ENCODE results near the gene KRT75. TPM values are rescaled to one million over a fixed set of nuclear protein-coding genes. Genes with fewer than 3 reads are reported as not detected.

KRT75 gene
- total and polyA plus RNA-seq, 2 of the 13 experiments (the other 11 are each of a cell fraction or from before 2014, with no cell fraction given), result not detected

- peaks cover 6 to 15% of the 10 kb centered on the region in 2 experiments; a peak in 3 of 5 replicates for H3K27me3 ChIP-seq (ENCODE audit: control insufficient read depth in 1 of 2, insufficient read depth in 2 of 2, low read length in 2 of 2)
- H3K9ac ChIP-seq (ENCODE audit: insufficient read depth, low read depth, low read length), result no peak overlapping the region
- no peak overlapping the region for H3K4me2 ChIP-seq (ENCODE audit: low read depth, low read length)
- WGBS (ENCODE audit: low lambda C conversion rate), result 15% methylated on average over 5 of the region's 8 CpGs
- intact Hi-C loops (cut with micrococcal nuclease; ENCODE audit: unreplicated experiment) (no loop called here), in situ Hi-C loops (cut with HindIII; ENCODE audit: extremely low pct_ligation_motif_present, low pct_unique_long_range_greater_than_20kb) (loop anchor here (25.0 kb wide), 1 partner anchor 610 kb away; no protein-coding TSS in a partner anchor)
- CTCF ChIA-PET (ENCODE audit: low intra/inter-chr PET ratio, low total read pairs), result no interaction called here
- POLR2A ChIA-PET, result no interaction called here
- no TSS peak for BruUV-seq (replicated peaks)
- no peaks in the 10 kb centered on the region for H3K4me1 ChIP-seq (ENCODE audit: insufficient read depth, low read length)
- DNase-seq (ENCODE audit: low spot score), result no peak
- ATAC-seq, result no peak
- no peaks in the 10 kb centered on the region for H4K20me1 ChIP-seq (ENCODE audit: insufficient read depth, low read length)
- H3K4me3 ChIP-seq (replicated peaks in 1 of 3; ENCODE audit: insufficient read depth in 1 of 3, low read depth in 2 of 3, low read length in 3 of 3), result no peak overlapping the region
- no peak overlapping the region for H3K27ac ChIP-seq (ENCODE audit: extremely low read length, insufficient read depth, low read length)
- H3K36me3 ChIP-seq (replicated peaks in 1 of 2; ENCODE audit: control insufficient read depth in 1 of 2, insufficient read depth in 2 of 2, low read length in 2 of 2), result no peaks in the 10 kb centered on the region
- H3K9me3 ChIP-seq (ENCODE audit: low read length), result no peaks in the 10 kb centered on the region
- no peak overlapping the region for H2AFZ ChIP-seq (ENCODE audit: low read length)
- no peak for FAIRE-seq
- no peak for TF ChIP-seq MBNL3 (CRISPR knock-in tag; conservative IDR thresholded peaks at IDR 0.05)
- TF ChIP-seq JUNB (CRISPR knock-in tag; IDR thresholded peaks at IDR 0.05; ENCODE audit: borderline replicate concordance), result no peak
- TF ChIP-seq ZNF792 (CRISPR knock-in tag; IDR thresholded peaks at IDR 0.05), result no peak
- no peaks in the 10 kb centered on the region for H3K79me2 ChIP-seq (ENCODE audit: insufficient read depth, low read length)
Measured at GRCh38 chr12:52377266-52377665, 56.9 kb downstream of the KRT75 start.

Other genes with a start within 250 kb of the KRT75 start
- gene KRT80, start 242.4 kb downstream of the KRT75 start, total RNA-seq (2016; rRNA removed; fragmentation: Illumina TruSeq; extraction: Trizol), result 0.27 and 0.58 TPM in 2 replicates
- 0.53 and 0.76 TPM in 2 replicates for gene KRT80, start 242.4 kb downstream of the KRT75 start, polyA plus RNA-seq (2011; rRNA removed)
- gene KRT7, start 201.1 kb downstream of the KRT75 start, total RNA-seq (2016; rRNA removed; fragmentation: Illumina TruSeq; extraction: Trizol), result not detected in 2 replicates
- 0.83 TPM in 1 of 2 replicates, not detected in the other for gene KRT7, start 201.1 kb downstream of the KRT75 start, polyA plus RNA-seq (2011; rRNA removed)
- gene KRT86, start 159.7 kb downstream of the KRT75 start, total RNA-seq (2016; rRNA removed; fragmentation: Illumina TruSeq; extraction: Trizol), result not detected in 2 replicates
- gene KRT86, start 159.7 kb downstream of the KRT75 start, polyA plus RNA-seq (2011; rRNA removed), result not detected in 2 replicates
- gene KRT81, start 142.8 kb downstream of the KRT75 start, total RNA-seq (2016; rRNA removed; fragmentation: Illumina TruSeq; extraction: Trizol), result not detected in 2 replicates
- gene KRT81, start 142.8 kb downstream of the KRT75 start, polyA plus RNA-seq (2011; rRNA removed), result not detected in 2 replicates
- not detected in 2 replicates for gene KRT83, start 113.0 kb downstream of the KRT75 start, total RNA-seq (2016; rRNA removed; fragmentation: Illumina TruSeq; extraction: Trizol)
- not detected in 2 replicates for gene KRT83, start 113.0 kb downstream of the KRT75 start, polyA plus RNA-seq (2011; rRNA removed)
- gene KRT85, start 66.9 kb downstream of the KRT75 start, total RNA-seq (2016; rRNA removed; fragmentation: Illumina TruSeq; extraction: Trizol), result not detected in 2 replicates
- gene KRT85, start 66.9 kb downstream of the KRT75 start, polyA plus RNA-seq (2011; rRNA removed), result not detected in 2 replicates
- gene KRT84, start 48.7 kb downstream of the KRT75 start, total RNA-seq (2016; rRNA removed; fragmentation: Illumina TruSeq; extraction: Trizol), result not detected in 2 replicates
- gene KRT84, start 48.7 kb downstream of the KRT75 start, polyA plus RNA-seq (2011; rRNA removed), result not detected in 2 replicates
- not detected in 2 replicates for gene KRT82, start 28.0 kb downstream of the KRT75 start, total RNA-seq (2016; rRNA removed; fragmentation: Illumina TruSeq; extraction: Trizol)
- gene KRT82, start 28.0 kb downstream of the KRT75 start, polyA plus RNA-seq (2011; rRNA removed), result not detected in 2 replicates
- gene KRT6B, start 17.8 kb upstream of the KRT75 start, total RNA-seq (2016; rRNA removed; fragmentation: Illumina TruSeq; extraction: Trizol), result not detected in 2 replicates
- gene KRT6B, start 17.8 kb upstream of the KRT75 start, polyA plus RNA-seq (2011; rRNA removed), result 0.07 TPM in 1 of 2 replicates, not detected in the other
- gene KRT6C, start 39.4 kb upstream of the KRT75 start, total RNA-seq (2016; rRNA removed; fragmentation: Illumina TruSeq; extraction: Trizol), result not detected in 2 replicates
- gene KRT6C, start 39.4 kb upstream of the KRT75 start, polyA plus RNA-seq (2011; rRNA removed), result 0.03 TPM in 1 of 2 replicates, not detected in the other
- gene KRT6A, start 58.9 kb upstream of the KRT75 start, total RNA-seq (2016; rRNA removed; fragmentation: Illumina TruSeq; extraction: Trizol), result not detected in 2 replicates
- gene KRT6A, start 58.9 kb upstream of the KRT75 start, polyA plus RNA-seq (2011; rRNA removed), result 0.13 TPM in 2 replicates
- not detected in 2 replicates for gene KRT5, start 86.0 kb upstream of the KRT75 start, total RNA-seq (2016; rRNA removed; fragmentation: Illumina TruSeq; extraction: Trizol)
- gene KRT5, start 86.0 kb upstream of the KRT75 start, polyA plus RNA-seq (2011; rRNA removed), result 0.08 and 0.29 TPM in 2 replicates
- gene KRT71, start 118.8 kb upstream of the KRT75 start, total RNA-seq (2016; rRNA removed; fragmentation: Illumina TruSeq; extraction: Trizol), result not detected in 2 replicates
- gene KRT71, start 118.8 kb upstream of the KRT75 start, polyA plus RNA-seq (2011; rRNA removed), result not detected in 2 replicates
- not detected in 2 replicates for gene KRT74, start 139.5 kb upstream of the KRT75 start, total RNA-seq (2016; rRNA removed; fragmentation: Illumina TruSeq; extraction: Trizol)
- not detected in 2 replicates for gene KRT74, start 139.5 kb upstream of the KRT75 start, polyA plus RNA-seq (2011; rRNA removed)
- not detected in 2 replicates for gene KRT72, start 167.1 kb upstream of the KRT75 start, total RNA-seq (2016; rRNA removed; fragmentation: Illumina TruSeq; extraction: Trizol)
- not detected in 2 replicates for gene KRT72, start 167.1 kb upstream of the KRT75 start, polyA plus RNA-seq (2011; rRNA removed)
- gene KRT73, start 184.2 kb upstream of the KRT75 start, total RNA-seq (2016; rRNA removed; fragmentation: Illumina TruSeq; extraction: Trizol), result not detected in 2 replicates
- gene KRT73, start 184.2 kb upstream of the KRT75 start, polyA plus RNA-seq (2011; rRNA removed), result not detected in 2 replicates
- gene KRT2, start 217.8 kb upstream of the KRT75 start, total RNA-seq (2016; rRNA removed; fragmentation: Illumina TruSeq; extraction: Trizol), result not detected in 2 replicates
- not detected in 2 replicates for gene KRT2, start 217.8 kb upstream of the KRT75 start, polyA plus RNA-seq (2011; rRNA removed)
- not detected in 2 replicates for gene KRT1, start 246.0 kb upstream of the KRT75 start, total RNA-seq (2016; rRNA removed; fragmentation: Illumina TruSeq; extraction: Trizol)
- gene KRT1, start 246.0 kb upstream of the KRT75 start, polyA plus RNA-seq (2011; rRNA removed), result not detected in 2 replicates